GM18867 (cell line): ENCODE results near the gene INAVA.

Experiments used
- ATAC-seq: cut with Tn5 transposase; IDR thresholded peaks from one replicate; pipeline ENCODE4 v1.9.1; 2021; ENCODE audit warnings: mild to moderate bottlenecking, moderate library complexity; ENCODE audit not compliant: unreplicated experiment

Gene INAVA

DNA sequence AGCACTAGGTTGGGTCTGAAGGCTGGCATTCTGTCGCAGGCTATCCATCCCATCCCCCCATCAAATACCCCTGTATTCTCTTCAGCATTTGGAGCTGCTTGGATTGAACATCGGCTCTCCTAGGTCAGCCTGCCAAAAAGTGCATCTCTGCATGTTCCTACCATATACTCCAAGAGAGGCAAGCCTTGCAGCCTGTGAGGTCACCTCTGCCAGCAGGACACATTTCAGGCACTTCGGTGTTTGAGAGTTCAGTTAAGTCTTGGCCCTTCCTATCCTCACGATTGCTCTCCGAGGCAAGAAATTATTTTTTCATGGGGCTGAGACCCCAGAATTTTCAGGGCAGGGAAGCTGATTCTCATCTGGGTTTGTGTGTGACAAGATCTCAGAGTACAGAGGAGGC, 19.3 kb upstream of the INAVA start:
- no peak for ATAC-seq

GRCh38 chr1:200877010-200877409, 17.7 kb upstream of the INAVA start:
- ATAC-seq: no peak

DNA sequence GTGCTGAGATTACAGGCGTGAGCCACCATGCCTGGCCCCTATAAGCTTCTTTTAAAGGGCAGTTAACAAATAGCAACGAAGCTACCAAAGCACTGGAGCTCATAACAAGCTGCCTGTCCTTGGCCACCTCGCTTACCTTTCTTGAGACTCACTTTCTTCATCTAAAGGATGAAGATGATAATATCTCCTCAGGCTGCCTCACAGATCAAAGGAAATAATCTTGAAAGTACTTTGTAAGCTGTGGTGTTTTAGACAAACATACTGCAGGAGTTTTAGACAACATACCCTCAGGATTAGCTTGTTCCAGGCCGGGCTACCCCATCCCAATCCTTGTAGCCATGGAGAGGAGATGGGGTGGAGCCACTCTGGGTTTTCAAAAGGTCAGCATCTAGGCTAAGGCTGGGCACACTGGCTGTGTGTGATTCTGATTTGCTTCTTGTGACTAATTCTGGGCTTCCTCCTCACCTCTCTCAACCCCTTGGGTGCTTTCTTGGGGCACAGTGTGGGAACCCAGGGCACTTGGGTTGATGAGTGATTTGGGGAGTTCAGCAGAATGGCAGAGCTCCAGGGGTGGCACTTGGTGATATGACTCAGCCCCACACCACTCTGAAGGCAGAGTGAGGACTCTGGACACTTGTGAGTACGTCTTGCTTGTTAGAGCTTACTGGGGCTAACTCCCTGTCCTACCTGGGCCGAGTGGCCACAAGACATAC, 16.7 kb upstream of the INAVA start:
- peak; percentile 73 for ATAC-seq

DNA sequence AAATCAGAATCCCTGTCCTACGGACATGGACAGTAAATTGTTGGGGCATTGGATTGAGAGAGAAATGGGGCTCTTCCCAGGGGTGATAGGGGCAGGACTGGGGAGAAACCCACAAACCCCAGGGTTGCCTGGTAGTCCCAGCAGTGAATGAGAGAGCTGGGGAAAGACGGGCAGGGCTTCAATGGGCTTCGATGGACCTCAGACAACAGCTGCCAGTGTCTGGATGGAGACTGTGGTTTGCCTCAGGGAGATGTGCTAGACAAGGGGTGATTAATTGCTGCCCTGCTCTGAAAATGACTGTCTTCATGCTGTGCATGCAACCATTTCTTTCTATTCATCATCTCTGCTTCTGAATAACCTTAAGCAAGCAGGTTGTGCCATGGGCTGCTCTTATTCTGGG, 14.5 kb upstream of the INAVA start:
- peak; percentile 85 for ATAC-seq

GRCh38 chr1:200883118-200883517, 11.6 kb upstream of the INAVA start:
- ATAC-seq: no peak

GRCh38 chr1:200885623-200886402, 8.9 kb upstream of the INAVA start:
- ATAC-seq: no peak

DNA sequence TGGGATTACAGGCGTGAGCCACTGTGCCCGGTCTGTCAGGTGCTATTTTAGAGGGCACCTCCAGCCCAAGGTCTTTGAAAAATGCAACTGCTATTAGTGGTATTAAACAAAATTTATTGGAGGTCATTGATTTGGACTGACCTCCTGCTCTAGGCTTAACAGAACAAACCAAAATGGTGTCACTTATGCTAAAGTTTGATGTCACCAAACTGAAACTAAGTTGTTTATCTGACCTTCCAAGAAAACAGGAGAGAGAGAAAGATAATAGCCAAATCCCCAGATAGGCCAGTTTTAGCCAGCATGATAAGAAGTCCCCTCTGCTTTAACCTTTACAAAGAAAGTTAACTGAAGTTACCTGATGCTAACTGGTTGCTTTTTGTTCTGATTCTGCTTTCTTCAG, 8.1 kb upstream of the INAVA start:
- no peak for ATAC-seq

GRCh38 chr1:200887036-200887435, 7.7 kb upstream of the INAVA start:
- ATAC-seq: no peak

DNA sequence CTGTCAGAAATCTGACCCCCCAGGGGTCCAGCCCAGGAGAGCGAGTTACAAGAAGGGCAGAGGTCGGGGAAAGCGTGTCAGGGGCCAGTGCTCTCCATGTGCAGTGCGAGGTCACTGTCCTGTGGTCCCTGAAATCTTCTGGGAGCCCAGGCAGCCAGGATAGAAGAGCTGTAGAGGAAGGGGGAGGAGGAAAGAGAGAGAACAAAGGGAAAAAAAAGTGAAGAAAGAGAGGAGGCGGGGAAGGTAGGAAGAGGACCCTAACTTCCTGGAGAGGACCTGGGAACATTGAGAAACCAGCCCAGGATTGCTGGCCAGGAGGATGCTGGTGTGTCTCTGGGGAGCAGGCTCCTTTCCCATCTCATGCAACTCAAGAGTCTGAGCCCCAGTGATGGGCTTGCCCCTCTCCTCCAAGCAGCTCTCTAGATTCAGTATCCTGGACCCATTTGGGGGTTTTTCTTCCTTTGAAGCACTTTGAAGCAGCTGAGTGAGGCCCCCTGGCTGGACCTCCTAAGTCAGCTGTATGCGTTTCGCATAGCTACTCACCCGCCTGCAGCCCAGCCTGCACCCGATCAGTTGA, 6.8 kb upstream of the INAVA start:
- no peak for ATAC-seq

DNA sequence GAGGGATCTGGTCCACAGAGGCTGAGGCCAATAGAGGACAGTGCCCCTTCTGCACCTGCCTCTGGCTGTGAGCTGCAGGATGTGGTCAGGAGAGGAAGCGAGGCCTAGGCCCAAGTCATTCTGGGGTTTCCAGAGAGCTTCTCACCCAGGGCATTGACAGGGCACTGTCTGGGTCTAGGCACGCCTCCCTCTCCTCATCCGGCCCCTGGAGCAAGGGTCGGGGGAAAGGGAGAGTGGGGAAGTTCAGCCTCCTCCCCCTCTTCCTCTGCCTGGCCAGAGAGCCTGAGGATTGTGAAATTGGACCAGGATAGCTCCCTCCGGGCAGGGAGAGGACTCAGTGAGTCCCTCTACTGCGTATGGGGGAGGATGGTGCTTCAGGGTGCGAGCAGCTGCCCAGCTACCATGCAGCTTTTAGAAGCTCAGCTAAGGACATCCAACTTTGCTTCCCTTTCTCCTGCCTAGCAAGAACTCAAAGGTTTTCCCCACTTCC, 6.3 kb upstream of the INAVA start:
- peak; percentile 90 for ATAC-seq

DNA sequence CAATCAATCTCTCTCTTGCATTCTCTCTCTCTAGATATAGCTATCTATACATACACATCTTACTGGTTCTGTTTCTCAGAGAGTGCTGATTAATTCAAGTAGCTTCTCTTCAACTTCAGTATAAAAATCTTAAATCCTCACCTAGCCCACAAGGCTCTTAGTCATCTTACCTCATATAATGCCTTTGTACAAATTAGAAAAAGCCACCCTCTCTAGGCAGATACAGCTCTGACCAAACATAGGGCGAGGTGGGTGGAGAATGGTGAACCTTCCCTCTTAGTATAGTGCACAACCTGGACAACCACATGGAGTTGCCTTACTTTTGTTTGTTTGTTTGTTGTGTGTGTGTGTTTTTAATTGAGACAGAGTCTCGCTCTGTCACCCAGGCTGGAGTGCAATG, 5.1 kb upstream of the INAVA start:
- ATAC-seq: no peak

GRCh38 chr1:200890027-200890426, 4.7 kb upstream of the INAVA start:
- ATAC-seq: no peak

GRCh38 chr1:200890818-200891773, 3.6 kb upstream of the INAVA start:
- no peak for ATAC-seq

- ATAC-seq: no peak
Measured at GRCh38 chr1:200891774-200892157, 2.9 kb upstream of the INAVA start.

- no peak for ATAC-seq
Measured at GRCh38 chr1:200892546-200892945, 2.2 kb upstream of the INAVA start.

GRCh38 chr1:200892958-200893357, 1.7 kb upstream of the INAVA start:
- peak; percentile 36 for ATAC-seq

DNA sequence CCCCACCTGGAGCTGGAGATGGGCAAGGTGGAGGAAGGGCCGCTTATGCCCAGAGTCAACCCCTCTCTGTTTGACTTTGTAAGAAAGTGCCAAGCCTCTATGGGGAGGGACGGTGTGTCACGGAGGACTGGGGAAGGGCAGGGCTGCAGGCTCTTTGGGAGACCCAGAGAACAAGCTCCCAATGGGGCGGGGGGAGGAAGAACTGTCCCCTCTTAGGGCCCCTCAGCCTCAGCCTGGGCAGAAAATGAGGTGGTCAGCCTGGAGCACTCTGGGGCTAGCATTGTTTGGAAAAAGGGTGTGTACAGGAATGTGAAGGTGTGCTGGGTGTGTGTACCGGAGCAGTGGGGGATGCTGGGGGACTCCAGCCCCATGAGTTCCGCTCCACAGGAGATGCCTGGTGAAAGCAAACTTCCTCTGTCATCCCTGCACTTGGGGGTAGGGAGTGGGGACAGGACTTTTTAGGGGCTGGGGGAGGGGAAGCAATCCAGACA, 1.2 kb upstream of the INAVA start:
- no peak for ATAC-seq

GRCh38 chr1:200895443-200895789, 716 bp downstream of the INAVA start:
- ATAC-seq: no peak

- no peak for ATAC-seq
Measured at GRCh38 chr1:200895801-200896530, 1.3 kb downstream of the INAVA start.

- ATAC-seq: no peak
Measured at GRCh38 chr1:200896531-200897196, 2.0 kb downstream of the INAVA start.
